ENCODE data around the gene CEL. TPM values are rescaled to one million over a fixed set of nuclear protein-coding genes. Genes with fewer than 3 reads are reported as not detected.
A peak's percentile ranks its signal among the peaks of the same experiment; 100 is the strongest.
"Not testable (repeated sequence)": the region's sequence is repeated elsewhere in the genome, so short reads cannot be mapped to it uniquely, and the experiment has no call there.

Gene CEL
- total RNA-seq, 1 experiment from 2014 or later, result 2.8 TPM

DNA sequence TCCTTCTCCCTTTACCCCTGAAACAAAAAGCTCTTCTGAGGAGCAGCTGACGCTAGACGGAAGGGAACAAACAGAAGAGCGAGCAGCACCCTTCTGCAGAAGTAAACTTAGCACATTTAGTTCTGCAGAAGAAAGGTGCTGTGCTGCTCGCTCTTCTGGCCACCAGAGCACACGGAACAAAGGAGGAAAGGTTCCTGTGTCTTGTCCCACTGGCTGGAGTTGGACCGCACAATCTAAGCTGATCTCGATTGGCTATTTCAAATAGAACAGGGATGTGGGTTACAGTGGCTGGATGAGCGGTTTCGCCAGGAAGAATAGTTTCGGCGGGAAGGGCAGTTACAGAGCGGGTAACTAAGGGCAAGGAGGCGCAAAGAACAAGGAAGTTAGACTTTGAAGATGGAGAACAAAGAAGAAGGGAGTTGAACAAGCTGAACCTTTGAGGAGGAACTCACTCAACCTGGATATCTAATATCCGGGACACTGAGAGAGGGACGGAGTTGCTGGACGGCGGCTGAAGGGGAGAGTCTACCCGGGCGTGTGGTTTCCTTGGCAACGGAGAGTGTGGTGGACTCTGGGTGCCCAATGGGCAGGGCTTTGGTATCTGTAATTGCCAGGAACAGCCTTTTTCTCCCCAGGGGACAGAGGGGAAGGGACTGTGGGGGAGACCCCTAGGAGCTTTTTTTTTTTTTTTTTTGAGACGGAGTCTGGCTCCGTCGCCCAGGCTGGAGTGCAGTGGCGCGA lies 23.8 kb upstream of the CEL start:
- H3K4me3 ChIP-seq (ENCODE audit: low read depth, low read length, poor library complexity, severe bottlenecking), result no peak overlapping the region
- ChIA-PET POLR2A (ENCODE audit: low non-redundant PET) (no interaction called here), CTCF (no interaction called here)
- H3K27me3 ChIP-seq (replicated peaks; ENCODE audit: insufficient read depth, low read depth, low read length, poor library complexity), result no peaks in the 10 kb centered on the region
- no peak for DNase-seq (ENCODE audit: low spot score)
- H3K9me3 ChIP-seq (ENCODE audit: low read depth, low read length, poor library complexity, severe bottlenecking), result no peaks in the 10 kb centered on the region
- H3K4me1 ChIP-seq (ENCODE audit: insufficient read depth, low read length, poor library complexity, severe bottlenecking), result peaks cover 10% of the 10 kb centered on the region
- intact Hi-C loops (cut with micrococcal nuclease; ENCODE audit: unreplicated experiment), result no loop called here
- peaks cover 13% of the 10 kb centered on the region for H3K36me3 ChIP-seq (ENCODE audit: insufficient read depth, low read length, poor library complexity, severe bottlenecking)
- BruUV-seq (replicated peaks), result no TSS peak
- TF ChIP-seq, protein P1, sequence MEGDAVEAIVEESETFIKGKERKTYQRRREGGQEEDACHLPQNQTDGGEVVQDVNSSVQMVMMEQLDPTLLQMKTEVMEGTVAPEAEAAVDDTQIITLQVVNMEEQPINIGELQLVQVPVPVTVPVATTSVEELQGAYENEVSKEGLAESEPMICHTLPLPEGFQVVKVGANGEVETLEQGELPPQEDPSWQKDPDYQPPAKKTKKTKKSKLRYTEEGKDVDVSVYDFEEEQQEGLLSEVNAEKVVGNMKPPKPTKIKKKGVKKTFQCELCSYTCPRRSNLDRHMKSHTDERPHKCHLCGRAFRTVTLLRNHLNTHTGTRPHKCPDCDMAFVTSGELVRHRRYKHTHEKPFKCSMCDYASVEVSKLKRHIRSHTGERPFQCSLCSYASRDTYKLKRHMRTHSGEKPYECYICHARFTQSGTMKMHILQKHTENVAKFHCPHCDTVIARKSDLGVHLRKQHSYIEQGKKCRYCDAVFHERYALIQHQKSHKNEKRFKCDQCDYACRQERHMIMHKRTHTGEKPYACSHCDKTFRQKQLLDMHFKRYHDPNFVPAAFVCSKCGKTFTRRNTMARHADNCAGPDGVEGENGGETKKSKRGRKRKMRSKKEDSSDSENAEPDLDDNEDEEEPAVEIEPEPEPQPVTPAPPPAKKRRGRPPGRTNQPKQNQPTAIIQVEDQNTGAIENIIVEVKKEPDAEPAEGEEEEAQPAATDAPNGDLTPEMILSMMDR (conservative IDR thresholded peaks at IDR 0.05; ENCODE audit: low read depth, low read length), result no peak
- no peak for TF ChIP-seq EZH2 (IDR thresholded peaks at IDR 0.05; ENCODE audit: borderline replicate concordance, low read depth, low read length, poor library complexity, severe bottlenecking)
- H3K27ac ChIP-seq (ENCODE audit: low read depth, low read length, poor library complexity, severe bottlenecking), result no peak overlapping the region

DNA sequence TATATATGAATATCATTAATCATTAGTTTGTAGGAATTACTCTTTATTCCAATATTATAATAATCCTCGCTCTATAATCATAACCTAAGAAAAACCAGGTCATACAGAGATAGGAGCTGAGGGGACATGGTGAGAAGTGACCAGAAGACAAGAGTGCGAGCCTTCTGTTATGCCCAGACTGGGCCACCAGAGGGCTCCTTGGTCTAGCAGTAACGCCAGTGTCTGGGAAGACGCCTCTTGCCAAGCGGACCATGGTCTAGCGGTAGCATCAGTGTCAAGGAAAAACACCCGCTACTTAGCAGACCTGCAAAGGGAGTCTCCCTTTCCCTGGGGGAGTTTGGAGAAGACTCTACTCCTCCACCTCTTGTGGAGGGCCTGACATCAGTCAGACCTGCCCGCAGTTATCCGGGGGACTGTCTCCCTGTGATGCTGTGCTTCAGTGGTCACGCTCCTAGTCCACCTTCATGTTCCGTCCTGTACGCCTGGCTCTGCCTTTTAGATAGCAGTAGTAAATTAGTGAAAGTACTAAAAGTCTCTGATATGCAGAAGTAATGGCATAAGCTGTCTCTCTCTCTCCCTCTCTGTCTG lies 20.8 kb upstream of the CEL start:
- CTCF ChIA-PET; H3K4me3 ChIP-seq (ENCODE audit: low read depth, low read length, poor library complexity, severe bottlenecking); BruUV-seq (replicated peaks); H3K9me3 ChIP-seq (ENCODE audit: low read depth, low read length, poor library complexity, severe bottlenecking); H3K27ac ChIP-seq (ENCODE audit: low read depth, low read length, poor library complexity, severe bottlenecking); H3K27me3 ChIP-seq (replicated peaks; ENCODE audit: insufficient read depth, low read depth, low read length, poor library complexity): not testable (repeated sequence)
- peaks cover 10% of the 10 kb centered on the region for H3K4me1 ChIP-seq (ENCODE audit: insufficient read depth, low read length, poor library complexity, severe bottlenecking)
- peak; percentile 66 for DNase-seq (ENCODE audit: low spot score)
- intact Hi-C loops (cut with micrococcal nuclease; ENCODE audit: unreplicated experiment), result loop anchor here (5.0 kb wide), 1 partner anchor 106 kb away; no protein-coding TSS in a partner anchor
- peaks cover 32% of the 10 kb centered on the region for H3K36me3 ChIP-seq (ENCODE audit: insufficient read depth, low read length, poor library complexity, severe bottlenecking)
- POLR2A ChIA-PET (ENCODE audit: low non-redundant PET), result interaction anchor here (0.6 kb wide), 1 partner anchor 1577 kb away, joined by 3 read pairs; no protein-coding TSS in a partner anchor
- TF ChIP-seq, protein P1 (conservative IDR thresholded peaks at IDR 0.05; ENCODE audit: low read depth, low read length), result peak; percentile 56

DNA sequence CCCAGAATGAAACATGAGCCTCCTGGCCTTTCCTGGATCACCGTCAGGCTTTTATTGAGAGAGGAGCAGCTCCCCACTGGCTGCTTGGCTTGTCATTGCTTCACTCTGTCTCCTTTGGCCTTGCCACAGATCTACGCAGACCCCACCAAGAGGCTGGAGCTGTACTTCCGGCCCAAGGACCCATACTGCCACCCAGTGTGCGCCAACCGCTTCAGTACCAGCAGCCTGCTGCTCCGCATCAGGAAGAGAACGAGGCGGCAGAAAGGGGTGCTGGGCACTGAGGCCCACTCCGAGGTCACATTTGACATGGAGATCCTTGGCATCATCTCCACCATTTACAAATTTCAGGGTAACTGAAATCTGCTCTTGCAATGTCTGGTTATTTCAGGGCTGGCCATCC lies 19.8 kb upstream of the CEL start:
- BruUV-seq (replicated peaks), result no TSS peak
- DNase-seq (ENCODE audit: low spot score), result no peak
- intact Hi-C loops (cut with micrococcal nuclease; ENCODE audit: unreplicated experiment), result loop anchor here (5.0 kb wide), 1 partner anchor 105 kb away; no protein-coding TSS in a partner anchor
- Histone ChIP-seq H3K27me3 (replicated peaks; ENCODE audit: insufficient read depth, low read depth, low read length, poor library complexity) (no peaks in the 10 kb centered on the region), H3K27ac (ENCODE audit: low read depth, low read length, poor library complexity, severe bottlenecking) (no peak overlapping the region), H3K36me3 (ENCODE audit: insufficient read depth, low read length, poor library complexity, severe bottlenecking) (peaks cover 39% of the 10 kb centered on the region), H3K9me3 (ENCODE audit: low read depth, low read length, poor library complexity, severe bottlenecking) (no peaks in the 10 kb centered on the region), H3K4me3 (ENCODE audit: low read depth, low read length, poor library complexity, severe bottlenecking) (no peak overlapping the region), H3K4me1 (ENCODE audit: insufficient read depth, low read length, poor library complexity, severe bottlenecking) (peaks cover 10% of the 10 kb centered on the region)
- CTCF ChIA-PET, result no interaction called here
- POLR2A ChIA-PET (ENCODE audit: low non-redundant PET), result no interaction called here
- TF ChIP-seq, protein P1 (conservative IDR thresholded peaks at IDR 0.05; ENCODE audit: low read depth, low read length), result no peak
- no peak for TF ChIP-seq EZH2 (IDR thresholded peaks at IDR 0.05; ENCODE audit: borderline replicate concordance, low read depth, low read length, poor library complexity, severe bottlenecking)

All from A673 (cell line).